Esophagus muscularis mucosa (tissue), 4 donors: ENCODE results near the gene ANTXRL.

Experiments used
- CTCF ChIP-seq, 3 experiments: fragments of 200-600 bp in 2 of 3; fragments of 450-650 bp in 1 of 3; sonication (generic) in 2 of 3; IDR thresholded peaks; one replicate each; pipeline ENCODE4 v1.5.1; 2017 to 2019; ENCODE audit warnings: antibody characterized with exemption in 3 of 3, mild to moderate bottlenecking in 2 of 3, moderate library complexity in 1 of 3
- EP300 ChIP-seq: sonication (generic); formaldehyde crosslinking; IDR thresholded peaks from one replicate; pipeline ENCODE4 v1.6.1; 2017; ENCODE audit warnings: antibody characterized with exemption
- POLR2A ChIP-seq: fragments of 450-650 bp; IDR thresholded peaks from one replicate; pipeline ENCODE4 v1.6.1; 2017; ENCODE audit warnings: antibody characterized with exemption, moderate library complexity, mild to moderate bottlenecking, low read depth

- TF ChIP-seq CTCF (IDR thresholded peaks at IDR 0.05) (no peak), POLR2A (no peak), EP300 (no peak)
Observed at GRCh38 chr10:46312953-46313352, 26.2 kb downstream of the ANTXRL start.
